ENCODE data around the gene SETD3. TPM values are rescaled to one million over a fixed set of nuclear protein-coding genes. Genes with fewer than 3 reads are reported as not detected.

SETD3 gene
- total RNA-seq, 1 donor from 2014 or later, result 36.1 TPM

GRCh38 chr14:99426265-99426664 lies 54.4 kb downstream of the SETD3 start:
- DNase-seq (ENCODE audit: low read depth, low spot score), result no peak
- Mint-ChIP-seq H3K27ac (ENCODE audit: unreplicated experiment) (no peak overlapping the region), H3K4me1 (peaks cover 11% of the 10 kb centered on the region), H3K9me3 (no peaks in the 10 kb centered on the region), H3K27me3 (ENCODE audit: low read depth) (no peaks in the 10 kb centered on the region), H3K4me3 (no peak overlapping the region), H3K36me3 (ENCODE audit: low read depth) (peaks cover 24% of the 10 kb centered on the region)
- no peak for TF ChIP-seq CTCF (conservative IDR thresholded peaks at IDR 0.05)

- no peak overlapping the region for H3K27ac Mint-ChIP-seq (ENCODE audit: unreplicated experiment)
- no peaks in the 10 kb centered on the region for H3K27me3 Mint-ChIP-seq (ENCODE audit: low read depth)
- H3K4me1 Mint-ChIP-seq, result peaks cover 11% of the 10 kb centered on the region
- no peak for DNase-seq (ENCODE audit: low read depth, low spot score)
- peaks cover 19% of the 10 kb centered on the region for H3K36me3 Mint-ChIP-seq (ENCODE audit: low read depth)
- H3K4me3 Mint-ChIP-seq, result no peak overlapping the region
- no peaks in the 10 kb centered on the region for H3K9me3 Mint-ChIP-seq
- no peak for TF ChIP-seq CTCF (conservative IDR thresholded peaks at IDR 0.05)
These were observed 55.4 kb downstream of the SETD3 start for GRCh38 chr14:99425272-99425681.

GRCh38 chr14:99424306-99424877 lies 56.3 kb downstream of the SETD3 start:
- Mint-ChIP-seq H3K36me3 (ENCODE audit: low read depth) (peaks cover 19% of the 10 kb centered on the region), H3K9me3 (no peaks in the 10 kb centered on the region), H3K27ac (ENCODE audit: unreplicated experiment) (peak overlapping the region; percentile 59), H3K27me3 (ENCODE audit: low read depth) (no peaks in the 10 kb centered on the region), H3K4me1 (peaks cover 11% of the 10 kb centered on the region), H3K4me3 (no peak overlapping the region)
- TF ChIP-seq CTCF (conservative IDR thresholded peaks at IDR 0.05), result no peak
- no peak for DNase-seq (ENCODE audit: low read depth, low spot score)

GRCh38 chr14:99423434-99423833 lies 57.2 kb downstream of the SETD3 start:
- H3K27me3 Mint-ChIP-seq (ENCODE audit: low read depth), result no peaks in the 10 kb centered on the region
- TF ChIP-seq CTCF (conservative IDR thresholded peaks at IDR 0.05), result no peak
- no peak overlapping the region for H3K4me3 Mint-ChIP-seq
- no peaks in the 10 kb centered on the region for H3K9me3 Mint-ChIP-seq
- no peak overlapping the region for H3K27ac Mint-ChIP-seq (ENCODE audit: unreplicated experiment)
- DNase-seq (ENCODE audit: low read depth, low spot score), result no peak
- peaks cover 11% of the 10 kb centered on the region for H3K4me1 Mint-ChIP-seq
- peaks cover 10% of the 10 kb centered on the region for H3K36me3 Mint-ChIP-seq (ENCODE audit: low read depth)

- Mint-ChIP-seq H3K4me3 (no peak overlapping the region), H3K9me3 (no peaks in the 10 kb centered on the region), H3K27ac (ENCODE audit: unreplicated experiment) (no peak overlapping the region)
These were observed 58.2 kb downstream of the SETD3 start for GRCh38 chr14:99422228-99423010.

More at GRCh38 chr14:99422228-99423010, 58.2 kb downstream of the SETD3 start:
- H3K4me1 Mint-ChIP-seq, result peaks cover 11% of the 10 kb centered on the region
- no peak for DNase-seq (ENCODE audit: low read depth, low spot score)
- no peaks in the 10 kb centered on the region for H3K27me3 Mint-ChIP-seq (ENCODE audit: low read depth)
- TF ChIP-seq CTCF (conservative IDR thresholded peaks at IDR 0.05), result no peak
- H3K36me3 Mint-ChIP-seq (ENCODE audit: low read depth), result no peaks in the 10 kb centered on the region

Data from neural crest cell (in vitro differentiated cells).